Fibroblast of lung (primary cell): ENCODE measurements around the gene KCTD11. TPM values are rescaled to one million over a fixed set of nuclear protein-coding genes. Genes with fewer than 3 reads are reported as not detected.

Experiments used
- DNase-seq, 2 donors: peaks; one replicate each; pipeline versions ENCODE4 v3.0.0 to v3.0.0-alpha.2; 2010; ENCODE audit warnings: low read depth in 2 of 2
- H2AFZ ChIP-seq: 2 replicates; pipeline ENCODE4 v1.5.1; 2012; ENCODE audit warnings: low read length, control low read depth, inconsistent platforms
- H3K27ac ChIP-seq: 2 replicates; pipeline ENCODE4 v1.5.1; 2011; ENCODE audit warnings: low read length, control low read depth; ENCODE audit not compliant: insufficient read depth
- H3K27me3 ChIP-seq: 2 replicates; pipeline ENCODE4 v1.5.1; 2011; ENCODE audit warnings: mild to moderate bottlenecking, low read length; ENCODE audit not compliant: control insufficient read depth, insufficient read depth
- H3K36me3 ChIP-seq: 2 replicates; pipeline ENCODE4 v1.5.1; 2011; ENCODE audit warnings: low read length; ENCODE audit not compliant: control insufficient read depth, insufficient read depth
- H3K4me1 ChIP-seq: 2 replicates; pipeline ENCODE4 v1.5.1; 2011; ENCODE audit warnings: low read length; ENCODE audit not compliant: control insufficient read depth, insufficient read depth; ENCODE audit errors: extremely low read depth
- H3K4me2 ChIP-seq: 2 replicates; pipeline ENCODE4 v1.5.1; 2011; ENCODE audit warnings: low read length, control low read depth; ENCODE audit not compliant: insufficient read depth; ENCODE audit errors: extremely low read depth
- H3K4me3 ChIP-seq, 4 experiments: fragments of 200-600 bp in 1 of 4; sonication (generic) in 1 of 4; replicated peaks in 1 of 4; 2 replicates each; pipeline ENCODE4 v1.5.1; 2011 to 2016; ENCODE audit warnings: low read length in 4 of 4, low read depth in 3 of 4, mild to moderate bottlenecking in 3 of 4, control low read depth in 2 of 4, inconsistent platforms in 1 of 4, mixed read lengths in 1 of 4; ENCODE audit not compliant: insufficient read depth in 1 of 4; ENCODE audit errors: control extremely low read depth in 1 of 4
- H3K79me2 ChIP-seq: 2 replicates; pipeline ENCODE4 v1.5.1; 2012; ENCODE audit warnings: mild to moderate bottlenecking, low read length, inconsistent platforms; ENCODE audit not compliant: control insufficient read depth, insufficient read depth
- H3K9ac ChIP-seq: 2 replicates; pipeline ENCODE4 v1.5.1; 2011; ENCODE audit warnings: mild to moderate bottlenecking, low read length, control low read depth; ENCODE audit not compliant: insufficient read depth
- H3K9me3 ChIP-seq: 2 replicates; pipeline ENCODE4 v1.5.1; 2012; ENCODE audit warnings: low read depth, low read length; ENCODE audit not compliant: control insufficient read depth, insufficient read depth
- H4K20me1 ChIP-seq: 2 replicates; pipeline ENCODE4 v1.5.1; 2011; ENCODE audit warnings: low read length; ENCODE audit not compliant: control insufficient read depth, insufficient read depth; ENCODE audit errors: extremely low read depth
- CTCF ChIP-seq, 2 donors: IDR thresholded peaks in 1 of 2; conservative IDR thresholded peaks in 1 of 2; 1 replicate in 1 of 2; 2 replicates in 1 of 2; pipeline ENCODE4 v1.5.1; 2011 to 2012; ENCODE audit warnings: low read length in 2 of 2, control low read depth in 1 of 2, inconsistent platforms in 1 of 2, low read depth in 1 of 2, mild to moderate bottlenecking in 1 of 2
- EZH2 ChIP-seq: IDR thresholded peaks from 2 replicates; pipeline ENCODE4 v1.5.1; 2012; ENCODE audit warnings: low read length, control low read depth, mild to moderate bottlenecking; ENCODE audit errors: missing control alignments
- polyA plus RNA-seq, 2 donors: library from polyadenylated mRNA; depleted of rRNA in 1 of 2; stranded (reverse) in 1 of 2; unstranded in 1 of 2; fragments of >200 nt; gene quantifications; 2 replicates each; pipeline ENCODE4 v1.2.1, GENCODE V29; 2011 to 2012; ENCODE audit warnings: missing spikeins in 1 of 2
- total RNA-seq: library from RNA; depleted of rRNA; stranded (reverse); fragments of >200 nt; gene quantifications from 2 replicates; pipeline ENCODE4 v1.2.1, GENCODE V29; 2014

The KCTD11 gene
- total and polyA plus RNA-seq, 2 donors (not counting 1 experiment from before 2014, with no cell fraction given), result 8.8 to 11.9 TPM

- peaks cover 32% of the 10 kb centered on the region for H3K36me3 ChIP-seq
- H3K27me3 ChIP-seq, result no peaks in the 10 kb centered on the region
- H3K4me1 ChIP-seq, result peaks cover 8% of the 10 kb centered on the region
- no peak for TF ChIP-seq EZH2
- no peaks in the 10 kb centered on the region for H4K20me1 ChIP-seq
- H3K9me3 ChIP-seq, result no peaks in the 10 kb centered on the region
- peak overlapping the region; percentile 75 for H3K27ac ChIP-seq
- H2AFZ ChIP-seq, result peak overlapping the region; percentile 57
- H3K4me2 ChIP-seq, result peak overlapping the region; percentile 89
- no peak for DNase-seq
- peak overlapping the region; percentile 65 to 88 (median 70) for H3K4me3 ChIP-seq
- peak overlapping the region; percentile 85 for H3K9ac ChIP-seq
- peaks cover 17% of the 10 kb centered on the region for H3K79me2 ChIP-seq
Observed at GRCh38 chr17:7315570-7316235, 36.3 kb upstream of the KCTD11 start.

DNA sequence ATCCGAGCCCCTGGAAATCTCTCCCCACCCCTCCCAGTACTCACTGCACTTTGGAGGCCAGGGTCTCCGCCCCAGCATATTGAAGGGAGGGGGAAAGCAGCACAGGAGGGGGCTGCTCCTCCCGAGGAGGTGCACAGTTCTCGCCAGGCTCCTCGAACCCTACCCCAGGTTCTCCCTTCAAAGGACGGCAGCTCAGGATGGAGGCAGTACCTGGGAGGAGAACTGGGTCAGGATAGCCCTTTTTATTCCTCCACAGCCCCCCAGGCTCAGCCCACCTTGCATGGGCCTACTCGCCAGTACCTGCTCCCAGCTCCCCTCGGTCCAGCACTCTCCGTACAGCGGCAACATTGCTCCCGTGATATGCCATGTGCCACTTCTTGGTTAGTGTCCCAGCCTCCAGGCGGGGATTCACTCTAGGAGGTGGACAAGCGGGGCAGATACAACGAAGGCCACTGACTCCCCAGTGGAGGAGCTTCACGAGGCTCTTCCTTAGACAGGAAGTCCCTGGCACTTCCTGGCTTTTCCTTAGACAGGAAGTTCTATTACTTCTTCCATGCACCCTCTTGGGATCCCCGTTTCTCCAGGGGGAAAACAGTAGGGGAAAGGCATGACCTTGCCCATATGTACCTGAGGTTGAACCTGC lies 34.7 kb upstream of the KCTD11 start:
- no peak for TF ChIP-seq CTCF (conservative IDR thresholded peaks at IDR 0.05 in 1 of 2, IDR thresholded peaks at IDR 0.05 in 1 of 2; ENCODE audit: low read depth in 1 of 2, low read length in 2 of 2)
- TF ChIP-seq EZH2, result no peak
- Histone ChIP-seq H3K27ac (no peak overlapping the region), H4K20me1 (no peaks in the 10 kb centered on the region), H3K79me2 (peaks cover 8% of the 10 kb centered on the region), H3K9me3 (no peaks in the 10 kb centered on the region), H3K27me3 (no peaks in the 10 kb centered on the region), H3K4me2 (no peak overlapping the region), H3K4me1 (peaks cover 8% of the 10 kb centered on the region), H3K4me3 (no peak overlapping the region), H2AFZ (no peak overlapping the region), H3K9ac (no peak overlapping the region), H3K36me3 (peaks cover 32% of the 10 kb centered on the region)
- no peak for DNase-seq

DNA sequence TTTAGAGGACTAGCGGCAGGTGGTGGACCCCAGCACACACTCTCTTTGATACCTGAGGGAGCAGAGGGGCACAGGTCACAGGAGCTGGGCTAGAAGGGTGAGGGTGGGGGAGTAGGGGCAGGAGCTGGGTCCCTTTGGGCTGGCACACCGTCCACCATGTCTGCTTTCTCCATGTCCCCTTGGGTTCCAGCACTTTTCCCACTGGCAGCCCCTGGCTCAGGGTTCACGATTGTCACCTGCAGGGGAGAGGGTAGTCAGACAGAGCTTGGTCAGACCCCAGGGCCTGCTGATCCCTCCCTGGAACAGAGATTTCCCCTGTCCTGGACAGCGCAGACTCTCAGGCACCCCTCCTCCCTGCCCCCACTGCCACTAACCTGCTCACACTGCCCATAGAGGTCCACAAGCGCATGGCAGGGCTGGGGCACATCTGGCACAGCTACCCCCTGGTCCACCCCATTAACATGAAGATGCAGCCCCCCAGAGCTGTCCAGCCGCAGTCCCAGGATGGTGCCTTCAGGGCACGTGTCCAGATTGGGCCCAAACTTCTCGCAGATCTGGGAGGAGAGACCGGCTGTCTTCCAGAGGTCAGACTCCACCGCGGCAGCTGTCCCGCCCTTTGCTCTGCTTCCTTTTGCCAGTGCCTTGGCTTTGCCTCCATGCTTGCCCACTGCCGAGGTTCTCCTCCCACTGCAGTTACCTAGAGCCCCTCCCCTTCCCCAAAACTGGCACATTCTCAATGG lies 33.7 kb upstream of the KCTD11 start:
- no peak overlapping the region for H2AFZ ChIP-seq
- H3K4me2 ChIP-seq, result no peak overlapping the region
- peaks cover 30% of the 10 kb centered on the region for H3K36me3 ChIP-seq
- peaks cover 2% of the 10 kb centered on the region for H3K79me2 ChIP-seq
- H3K4me1 ChIP-seq, result peaks cover 5% of the 10 kb centered on the region
- no peaks in the 10 kb centered on the region for H3K27me3 ChIP-seq
- no peak overlapping the region for H3K27ac ChIP-seq
- H3K9ac ChIP-seq, result no peak overlapping the region
- H4K20me1 ChIP-seq, result no peaks in the 10 kb centered on the region
- DNase-seq, result no peak
- no peaks in the 10 kb centered on the region for H3K9me3 ChIP-seq
- H3K4me3 ChIP-seq, result no peak overlapping the region
- no peak for TF ChIP-seq EZH2
- no peak for TF ChIP-seq CTCF (conservative IDR thresholded peaks at IDR 0.05 in 1 of 2, IDR thresholded peaks at IDR 0.05 in 1 of 2; ENCODE audit: low read depth in 1 of 2, low read length in 2 of 2)
